Measurements from ENCODE around the gene RPTOR.

The RPTOR gene

DNA sequence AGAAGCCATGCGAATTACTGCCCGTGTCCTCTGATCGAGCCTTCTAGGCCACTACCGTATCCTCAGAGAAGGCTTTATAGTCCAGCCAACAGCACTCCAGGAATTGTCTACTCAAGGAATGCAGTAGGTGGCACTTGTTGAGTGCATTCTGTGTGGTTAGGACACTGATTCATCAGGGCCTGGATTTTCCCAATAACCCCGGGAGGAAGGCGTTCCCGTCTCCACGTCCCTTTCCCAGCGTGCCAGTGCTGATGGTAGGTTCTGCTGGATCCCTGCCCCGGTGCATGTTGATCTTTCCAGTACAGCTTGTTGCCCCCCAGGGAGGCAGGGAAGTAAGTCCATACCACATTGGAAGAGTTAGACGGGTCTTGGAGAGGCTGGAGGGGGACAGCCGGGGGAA lies 122.2 kb downstream of the RPTOR start:
- DNase-seq (ENCODE audit: low read depth): no peak

DNA sequence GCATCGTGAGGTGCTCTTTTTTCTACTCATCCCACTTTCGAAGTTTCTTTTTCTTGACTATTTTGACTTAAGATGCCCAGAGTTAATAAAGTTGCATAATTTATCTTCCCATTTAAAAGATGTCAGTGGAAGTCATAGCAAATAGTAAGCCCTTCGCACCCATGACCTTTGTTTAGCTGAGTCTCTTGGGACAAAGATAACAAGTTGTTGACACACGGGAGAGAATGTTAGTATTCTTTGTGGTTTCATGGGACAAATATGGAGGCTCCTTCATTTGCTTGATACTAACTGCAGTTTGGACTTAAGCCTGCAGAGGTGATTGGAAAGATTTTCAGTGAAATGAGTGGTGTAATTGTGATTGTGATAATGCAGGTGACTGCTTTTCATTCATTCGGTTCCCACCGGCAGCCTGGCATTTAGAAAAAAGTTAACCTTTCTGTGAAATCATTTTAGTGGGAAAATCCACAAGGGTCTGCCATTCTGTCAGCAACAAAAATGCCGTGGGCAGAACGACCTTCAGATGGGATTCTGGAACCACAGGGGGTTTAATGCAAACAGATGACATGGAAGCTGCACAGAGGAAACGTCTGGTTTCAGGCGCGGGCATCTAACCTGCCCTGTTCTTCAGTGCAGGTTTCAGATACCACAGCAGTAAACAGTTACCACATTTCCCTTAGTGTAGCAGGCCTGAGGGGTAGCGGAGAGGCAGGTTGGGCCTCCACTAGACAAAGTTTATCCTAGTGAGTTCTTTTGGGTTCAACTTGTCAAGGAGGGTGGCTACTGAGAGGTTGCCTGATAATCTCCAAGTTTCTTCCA lies 123.0 kb downstream of the RPTOR start:
- no peak for DNase-seq (ENCODE audit: low read depth)

DNA sequence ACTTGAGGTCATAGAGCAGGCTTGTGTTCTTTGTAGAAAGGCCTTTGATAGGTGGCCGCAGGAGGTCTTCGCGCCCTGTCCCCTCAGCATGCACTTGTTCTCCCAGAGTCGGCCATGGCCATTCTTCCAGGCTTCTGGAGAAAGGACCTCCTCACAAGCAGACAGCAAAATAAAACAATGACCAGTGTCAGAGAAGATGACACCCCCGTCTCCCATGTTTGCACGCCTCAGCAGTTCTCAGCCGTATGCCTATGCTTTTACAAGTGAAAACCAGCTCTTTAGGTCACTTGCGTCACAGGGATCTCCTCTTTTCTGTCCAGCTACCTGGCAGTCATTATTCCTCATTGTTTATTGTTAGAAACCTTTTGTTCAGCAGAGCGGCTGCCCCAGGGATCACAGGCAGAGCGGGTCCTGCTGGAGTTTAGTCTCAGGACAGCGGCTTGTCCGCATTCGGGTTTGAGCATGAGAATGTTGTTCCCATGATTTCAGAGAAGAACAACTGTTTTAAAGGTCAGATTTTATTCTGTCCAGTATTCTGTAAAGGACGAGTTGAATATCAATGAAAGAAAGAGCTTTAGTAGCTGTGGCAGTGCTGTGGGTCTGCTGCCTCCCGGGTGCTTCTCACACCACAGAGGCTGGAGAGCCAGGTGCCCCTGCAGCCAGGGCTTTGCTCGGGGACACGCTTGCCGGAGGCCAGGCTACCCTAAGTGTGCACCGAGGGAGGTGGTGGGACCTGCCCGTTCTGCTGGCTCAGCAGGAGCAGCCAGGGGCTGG lies 123.9 kb downstream of the RPTOR start:
- DNase-seq (ENCODE audit: low read depth): no peak

DNA sequence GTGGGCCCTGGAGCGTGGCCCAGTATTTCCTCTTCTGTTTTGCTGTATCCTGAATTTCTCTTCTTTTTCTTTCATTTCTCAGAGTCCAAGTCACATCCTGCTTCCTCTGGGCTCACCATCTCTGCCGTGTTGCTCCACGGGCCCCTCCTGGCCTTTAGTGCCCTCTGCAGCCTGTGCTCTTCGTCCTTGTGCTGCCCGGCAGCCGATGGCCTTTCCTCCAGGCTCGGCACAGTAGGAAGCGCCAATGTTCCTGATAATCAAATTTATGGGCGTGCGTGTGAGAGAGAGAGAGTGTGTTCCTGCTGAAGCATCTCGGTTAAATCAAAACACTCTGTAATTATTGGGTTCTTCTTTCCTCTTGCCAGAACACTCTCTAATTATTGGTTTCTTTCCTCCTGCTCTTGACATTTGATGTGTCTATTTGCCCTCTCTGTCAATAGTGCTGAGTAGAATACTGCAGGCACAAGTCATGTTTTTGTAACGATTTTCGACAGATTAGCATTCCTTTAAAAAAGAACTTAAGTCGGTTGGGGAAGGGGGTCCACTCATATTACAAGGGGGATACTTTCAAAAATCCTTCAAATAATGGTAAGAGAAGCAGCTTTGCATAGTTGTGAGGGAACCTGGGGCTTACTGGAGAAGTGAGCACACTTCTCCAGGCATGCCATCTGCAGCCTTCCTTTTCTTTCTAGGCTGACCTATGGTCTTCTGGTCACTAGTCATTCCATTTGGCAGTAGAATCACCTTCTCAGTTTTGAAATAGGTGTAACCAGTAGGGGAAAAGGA lies 126.6 kb downstream of the RPTOR start:
- DNase-seq (ENCODE audit: low read depth): no peak

DNA sequence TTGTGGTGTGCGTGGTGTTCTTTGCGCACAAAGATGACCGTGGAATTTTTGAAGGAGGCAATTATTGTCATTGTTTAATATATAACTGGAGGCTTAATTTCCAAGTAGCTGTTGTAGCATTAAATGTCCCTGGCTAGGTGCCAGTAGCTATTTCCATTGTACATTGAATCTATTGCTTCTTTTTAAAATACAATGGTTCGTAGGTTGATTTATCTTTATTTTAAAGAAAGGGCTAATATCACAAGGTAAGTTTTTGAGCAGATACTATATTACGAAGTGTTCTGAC lies 127.1 kb downstream of the RPTOR start:
- DNase-seq (ENCODE audit: low read depth): no peak

DNA sequence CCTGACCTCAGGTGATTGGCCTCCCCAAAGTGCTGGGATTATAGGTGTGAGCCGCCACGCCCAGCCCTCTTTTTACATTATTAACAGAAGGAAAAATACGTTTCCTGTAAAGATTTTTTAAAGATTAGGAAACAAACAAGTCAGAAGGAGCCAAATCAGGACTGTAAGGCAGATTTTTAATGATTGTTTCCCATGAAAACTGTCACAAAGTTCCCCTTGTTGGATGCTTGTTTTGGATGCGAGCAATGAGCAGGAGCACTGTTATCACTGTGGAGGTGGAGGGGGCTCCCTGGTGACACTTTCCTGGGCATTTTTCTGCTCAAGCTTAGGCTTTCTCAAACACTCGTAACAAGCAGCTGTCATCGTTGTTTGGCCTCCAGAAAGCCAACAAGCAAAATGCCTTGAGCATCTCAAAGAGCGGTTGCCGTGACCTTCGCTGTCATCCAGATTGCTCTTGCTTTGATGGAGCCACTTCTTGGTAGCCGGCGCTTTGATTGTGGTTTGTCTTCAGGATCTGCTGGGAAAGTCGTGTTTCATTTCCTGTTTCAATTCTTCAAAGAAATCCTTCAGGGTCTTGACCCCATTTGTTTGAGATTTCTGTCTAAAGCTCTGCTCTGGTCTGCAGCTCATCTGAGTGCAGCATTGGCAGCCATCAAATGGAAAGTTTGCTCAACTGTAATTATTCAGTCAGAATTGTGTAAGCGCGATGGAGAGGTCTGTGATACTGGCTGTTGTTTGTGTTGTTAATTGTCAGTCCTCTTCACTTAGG lies 128.7 kb downstream of the RPTOR start:
- no peak for DNase-seq (ENCODE audit: low read depth)

DNA sequence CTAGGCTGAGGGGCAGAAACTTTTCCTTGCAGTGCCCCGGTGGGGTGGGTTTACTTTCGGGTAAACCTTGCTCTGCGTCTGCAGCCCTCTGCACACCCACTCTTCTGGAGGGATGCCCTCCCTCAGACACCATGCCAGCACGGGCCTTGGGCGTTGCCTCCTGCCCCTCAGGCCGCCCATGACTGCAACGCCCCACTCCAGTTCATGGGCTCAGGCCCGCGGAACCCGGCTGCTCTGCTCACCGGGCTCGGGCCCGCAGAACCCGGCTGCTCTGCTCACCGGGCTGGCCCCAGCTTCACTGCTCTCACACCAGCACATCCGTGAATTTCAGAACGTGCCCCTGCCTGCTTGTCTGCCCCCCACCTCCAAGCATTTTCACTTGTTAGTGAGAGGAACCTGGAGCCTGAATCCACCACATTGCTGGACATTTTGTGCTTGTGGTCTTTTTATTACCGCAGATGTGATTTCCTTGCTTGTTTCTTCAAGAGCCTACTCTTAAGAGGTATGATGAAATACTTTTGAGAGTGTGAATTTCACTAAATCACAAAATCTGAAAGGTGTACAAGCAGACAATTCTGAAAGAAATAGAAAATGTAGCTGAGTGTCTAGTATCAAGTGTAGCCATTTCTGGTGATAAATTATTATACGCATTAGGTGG lies 130.9 kb downstream of the RPTOR start:
- DNase-seq (ENCODE audit: low read depth): no peak

DNA sequence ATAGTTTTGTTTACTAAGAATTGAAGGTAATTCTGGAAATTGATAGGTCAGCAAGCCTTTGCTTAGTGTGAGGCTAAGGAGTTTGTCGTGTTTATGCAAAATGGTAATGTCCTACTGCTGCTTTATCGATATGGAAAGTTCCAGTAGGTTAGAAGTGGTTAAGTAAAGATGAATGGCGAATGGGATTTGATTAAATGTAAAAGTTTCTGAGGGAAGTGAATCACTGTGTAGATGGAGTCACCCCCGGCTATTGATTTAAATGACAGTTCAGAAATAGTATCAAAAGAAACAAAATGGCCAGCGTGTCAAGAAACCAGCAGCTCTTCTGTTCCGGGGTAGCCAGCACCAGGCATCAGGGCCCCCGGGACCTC lies 131.4 kb downstream of the RPTOR start:
- DNase-seq (ENCODE audit: low read depth): no peak

DNA sequence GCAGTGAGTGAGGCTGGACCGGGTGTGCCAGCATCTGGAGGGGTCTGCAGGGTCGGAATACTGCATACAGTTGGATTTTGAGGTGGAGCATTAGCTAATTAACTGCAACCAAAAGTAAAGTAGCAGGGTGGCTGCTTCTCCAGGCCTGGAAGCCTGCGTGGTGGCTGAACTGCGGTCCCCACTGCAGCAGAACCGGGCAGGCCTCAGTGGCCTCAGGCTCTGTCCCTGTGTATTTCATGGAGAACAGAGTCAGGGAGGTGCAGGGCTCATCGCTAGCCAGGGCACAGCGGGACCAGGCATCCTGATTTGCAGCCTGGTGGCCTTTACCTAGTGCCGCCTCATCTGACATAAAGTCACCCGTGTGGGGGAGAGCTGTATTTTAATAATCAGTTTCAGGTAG lies 131.9 kb downstream of the RPTOR start:
- DNase-seq (ENCODE audit: low read depth): no peak

DNA sequence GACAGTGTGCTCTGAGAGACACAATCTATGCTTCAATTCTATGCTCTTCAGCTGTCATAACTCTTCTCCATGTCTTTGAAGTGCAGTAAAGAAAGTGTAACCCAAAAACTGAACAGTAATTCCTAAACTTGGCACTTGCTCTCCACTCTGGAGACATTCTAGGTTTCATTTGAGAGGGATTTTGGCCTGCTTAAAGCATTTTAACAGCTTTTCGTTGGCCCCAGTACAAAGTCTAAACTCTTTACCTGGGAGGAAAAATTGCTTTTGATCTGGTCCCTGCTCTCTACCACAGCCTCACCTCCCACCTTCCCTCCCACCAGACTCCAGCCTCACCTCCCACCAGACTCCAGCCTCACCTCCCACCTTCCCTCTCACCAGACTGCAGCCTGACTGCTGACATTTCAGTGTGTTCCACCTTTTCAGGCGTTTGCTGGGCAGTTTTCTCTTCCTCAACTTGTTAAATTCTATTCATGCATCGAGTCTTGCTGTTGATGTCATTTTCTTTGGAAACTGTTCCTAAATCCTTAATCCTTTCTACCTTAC lies 132.6 kb downstream of the RPTOR start:
- no peak for DNase-seq (ENCODE audit: low read depth)

DNA sequence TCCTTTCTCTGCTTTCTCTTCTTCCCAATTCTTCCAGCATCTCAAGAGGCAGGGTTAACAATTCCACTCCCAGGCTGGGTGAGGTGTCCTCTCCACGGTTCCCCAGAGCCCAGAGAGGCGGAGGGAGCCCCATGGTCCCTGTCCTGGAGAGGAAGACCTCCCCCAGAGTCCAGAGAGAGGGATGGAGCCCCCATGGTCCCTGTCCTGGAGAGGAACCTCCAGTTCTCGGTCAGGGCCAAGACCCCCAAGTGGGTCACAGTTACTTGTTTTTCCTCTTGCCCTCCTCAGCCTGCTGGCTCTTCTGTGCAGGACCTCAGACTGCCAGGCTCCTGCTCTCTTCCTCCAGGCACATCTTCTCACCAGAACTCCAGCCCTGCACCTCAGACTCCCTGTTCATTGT lies 135.2 kb downstream of the RPTOR start:
- no peak for DNase-seq (ENCODE audit: low read depth)

DNA sequence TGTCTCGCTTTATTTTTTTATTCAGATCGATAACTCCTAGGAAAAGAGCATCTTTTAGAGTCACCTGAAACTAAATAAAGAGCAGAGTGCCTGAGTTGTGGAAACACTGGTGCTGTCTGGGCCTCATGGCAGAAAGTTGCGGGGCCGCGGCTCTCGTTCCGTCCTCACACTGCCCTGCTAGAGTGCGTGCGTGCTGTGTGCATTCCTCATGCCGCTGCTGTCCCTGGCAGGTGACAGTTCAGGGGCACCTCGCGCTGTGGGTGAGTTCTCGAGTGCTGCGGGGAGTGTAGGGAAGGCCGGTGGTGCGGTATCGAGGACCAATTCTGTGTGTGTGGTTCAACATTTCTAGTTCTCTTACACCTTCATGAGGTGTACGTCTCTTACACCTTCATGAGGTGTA lies 136.6 kb downstream of the RPTOR start:
- DNase-seq (ENCODE audit: low read depth): no peak

DNA sequence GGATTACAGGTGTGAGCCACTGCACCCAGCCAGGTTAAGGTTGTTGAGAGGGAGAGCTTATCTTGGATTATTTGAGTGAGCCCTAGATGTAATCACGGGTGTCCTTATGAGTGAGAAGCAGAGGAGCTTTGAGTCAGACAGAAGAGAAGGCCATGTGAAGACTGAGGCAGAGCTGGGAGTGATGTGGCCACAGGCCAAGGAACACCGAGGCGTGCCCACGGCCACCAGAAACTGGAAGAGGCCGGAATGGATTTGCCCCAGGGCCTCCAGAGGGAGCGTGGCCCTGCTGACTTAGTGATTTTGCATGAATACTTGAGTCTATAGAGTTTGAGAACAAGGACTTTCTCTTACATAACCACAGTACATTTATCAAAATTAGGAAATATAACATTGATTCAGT lies 137.7 kb downstream of the RPTOR start:
- DNase-seq (ENCODE audit: low read depth): no peak

DNA sequence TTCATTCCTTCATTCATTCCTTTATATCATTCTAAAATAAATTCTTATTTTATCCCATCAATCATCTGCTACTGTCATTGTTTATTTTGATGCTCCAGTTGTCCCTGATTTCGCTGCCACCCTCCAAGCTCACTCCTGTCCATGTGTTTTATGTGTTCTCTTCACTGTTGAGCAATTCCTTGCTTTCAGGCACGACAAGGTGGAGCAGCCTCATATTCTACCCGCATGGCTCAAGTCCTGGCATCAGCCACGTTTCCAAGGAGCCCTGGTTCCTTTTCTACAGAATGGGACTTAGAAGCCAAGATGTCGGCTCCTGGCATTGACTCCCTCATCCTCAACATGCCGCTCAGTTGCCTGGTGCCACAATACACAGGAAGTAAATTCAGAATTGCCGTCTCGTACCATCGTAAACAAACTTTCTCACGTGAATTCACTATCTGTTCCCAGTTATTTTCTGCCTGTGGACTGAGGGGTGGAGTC lies 139.0 kb downstream of the RPTOR start:
- DNase-seq (ENCODE audit: low read depth): no peak

DNA sequence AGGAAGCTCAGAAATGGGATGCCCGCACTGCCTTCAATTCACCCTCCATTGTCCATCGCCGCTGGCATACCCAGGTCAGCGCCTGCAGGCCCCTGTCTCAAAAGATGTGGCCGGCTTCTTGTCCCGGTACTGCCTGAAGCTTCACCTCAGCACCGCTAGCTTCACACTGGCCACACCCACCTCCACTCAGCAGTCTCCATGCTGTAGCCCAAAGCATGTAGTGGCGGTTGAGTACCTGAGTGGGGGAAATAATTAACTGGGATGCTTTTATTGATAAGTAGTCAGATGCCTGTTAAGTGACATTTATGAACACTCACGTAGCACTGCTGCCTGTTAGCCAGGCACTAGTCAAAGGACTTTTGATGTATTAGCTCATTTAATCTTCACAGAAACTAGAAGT lies 143.2 kb downstream of the RPTOR start:
- no peak for DNase-seq (ENCODE audit: low read depth)

DNA sequence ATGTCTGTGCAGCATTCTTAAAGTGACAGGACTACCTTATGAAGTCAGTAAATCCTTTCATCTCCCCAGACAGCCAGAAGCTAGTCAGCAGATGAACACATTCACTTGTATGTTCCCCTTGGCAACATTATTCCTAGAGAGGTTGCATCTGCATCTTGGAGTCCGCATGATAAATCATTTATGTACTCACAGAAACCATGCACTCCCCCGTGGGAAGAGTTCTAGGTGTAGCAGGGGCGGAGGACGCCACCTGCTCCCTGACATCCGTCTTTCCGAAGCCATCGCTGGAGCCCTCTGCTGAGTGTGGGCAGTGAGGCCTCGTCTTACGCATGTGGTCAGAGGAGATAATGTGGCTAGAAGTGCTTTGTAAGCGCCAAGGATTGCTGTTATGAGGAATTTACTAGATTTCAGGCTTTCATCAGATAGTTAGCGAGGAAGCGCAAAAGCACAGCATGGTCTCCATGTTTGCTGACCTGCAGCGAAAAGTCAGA lies 144.5 kb downstream of the RPTOR start:
- DNase-seq (ENCODE audit: low read depth): no peak

DNA sequence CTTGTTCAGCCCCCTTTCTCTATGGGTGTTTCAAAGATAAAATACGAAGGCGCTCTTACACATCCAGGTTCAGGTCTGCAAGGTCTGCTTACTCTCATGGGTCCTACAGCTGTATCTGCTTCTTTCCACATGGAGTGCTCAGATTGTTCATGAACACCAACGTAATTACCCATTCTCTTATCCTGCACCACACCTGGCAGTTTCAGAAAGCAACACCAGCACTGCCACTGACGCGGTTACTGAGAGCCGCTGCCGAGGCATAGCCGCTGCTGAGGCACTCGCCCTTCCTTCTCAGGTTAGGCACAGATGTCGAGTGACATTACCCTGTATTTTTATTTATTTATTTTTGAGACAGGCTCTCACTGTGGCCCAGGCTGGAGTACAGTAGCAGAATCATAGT lies 147.1 kb downstream of the RPTOR start:
- no peak for DNase-seq (ENCODE audit: low read depth)

DNA sequence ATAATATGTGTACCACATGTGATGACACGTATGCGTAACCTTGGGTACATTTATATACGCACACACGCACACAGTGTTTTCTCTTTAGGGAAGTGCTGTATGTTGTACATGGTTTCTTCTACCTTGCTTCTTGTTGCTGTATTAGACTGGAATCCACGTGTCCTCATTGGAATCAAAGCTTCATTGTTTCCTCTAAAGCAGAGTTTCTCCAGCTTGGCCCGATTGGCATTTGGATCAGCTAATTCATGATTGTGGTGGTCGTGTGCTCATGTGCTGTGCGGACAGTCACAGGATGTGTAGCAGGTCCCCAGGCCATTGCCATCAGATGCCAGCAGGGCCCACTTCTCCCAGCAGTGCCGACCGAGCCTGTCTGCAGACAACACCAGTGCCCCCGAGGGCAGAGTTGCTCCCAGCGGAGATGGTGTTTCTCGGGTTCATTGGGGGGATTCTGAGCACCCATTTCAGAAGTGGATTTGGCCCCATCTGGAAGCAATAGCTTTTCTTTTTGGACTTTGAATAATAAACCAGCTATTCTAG lies 148.4 kb downstream of the RPTOR start:
- no peak for DNase-seq (ENCODE audit: low read depth)

DNA sequence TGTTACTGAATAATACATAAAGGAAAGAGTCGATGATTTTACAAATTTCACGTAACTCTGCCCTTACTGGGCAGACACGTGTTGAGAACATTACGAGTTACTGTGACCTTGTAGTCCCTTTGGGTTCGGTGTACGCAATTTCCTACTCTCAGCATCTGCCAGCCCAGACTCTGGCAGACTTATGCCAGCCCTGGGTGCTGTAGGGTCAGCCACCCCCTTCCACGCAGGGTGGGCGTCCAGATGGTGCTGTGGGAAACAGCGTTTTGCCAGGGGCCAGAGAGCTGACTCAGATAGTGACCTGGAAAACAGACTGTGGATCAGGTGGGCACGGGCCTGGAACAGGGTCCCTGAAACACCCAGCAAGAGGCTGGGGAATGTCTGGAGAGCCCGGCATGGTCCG lies 148.9 kb downstream of the RPTOR start:
- no peak for DNase-seq (ENCODE audit: low read depth)

DNA sequence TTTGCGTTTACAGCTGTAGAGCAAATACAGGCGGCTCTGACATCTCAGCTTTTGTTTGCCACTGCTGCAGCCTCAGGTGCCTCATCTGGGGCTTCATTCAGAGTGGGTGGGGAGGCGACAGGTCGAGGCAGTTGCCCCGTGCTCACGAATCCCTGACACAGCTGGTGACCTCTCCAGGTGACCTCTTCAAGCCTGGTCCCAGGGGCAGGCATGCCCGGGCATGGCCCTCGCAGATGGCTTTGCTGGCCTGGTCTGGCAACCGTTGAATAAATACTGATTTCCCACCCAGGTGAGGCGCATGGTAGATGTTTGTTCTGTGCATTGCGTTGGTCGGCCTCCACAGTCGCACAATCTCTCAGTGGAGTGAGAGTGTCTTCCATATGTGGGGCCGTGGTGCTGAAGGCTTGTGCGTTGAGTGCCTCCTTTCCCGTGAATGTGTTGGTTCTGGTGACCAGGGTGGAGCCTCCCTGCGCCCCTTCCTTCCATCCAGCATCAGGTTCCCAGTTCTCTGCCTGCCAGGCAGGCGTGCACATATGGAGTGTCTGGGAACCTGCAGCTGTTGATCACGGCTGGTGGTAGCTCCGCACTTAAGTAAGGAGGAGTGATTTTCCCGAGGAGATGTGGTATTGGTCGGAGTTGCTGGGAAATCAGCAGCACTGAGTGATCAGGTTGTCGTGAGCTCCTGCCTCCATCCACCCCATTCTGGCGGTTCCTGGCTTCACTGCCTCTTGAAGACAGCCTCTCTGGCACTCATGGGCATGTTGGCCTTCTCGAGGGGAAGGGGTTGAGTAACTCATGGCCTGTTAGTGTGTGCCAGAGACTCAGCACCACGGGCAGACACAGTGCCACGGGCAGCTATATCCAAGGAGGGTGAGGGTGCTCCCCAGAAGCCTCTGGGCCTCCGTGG lies 149.7 kb downstream of the RPTOR start:
- DNase-seq (ENCODE audit: low read depth): no peak

Data from fibroblast of the conjunctiva (primary cell).